AG04450 (cell line): ENCODE measurements around the gene HOXC13. TPM values are rescaled to one million over a fixed set of nuclear protein-coding genes. Genes with fewer than 3 reads are reported as not detected.

Experiments
- CTCF ChIA-PET: fragments of 300-600, 350-600 bp; formaldehyde crosslinking; extraction: SDS; loops from one replicate; lab custom pipeline; 2022; ENCODE audit warnings: antibody characterized with exemption, inconsistent platforms; lab: Charles Lee
- POLR2A ChIA-PET: fragments of 350-600 bp; formaldehyde crosslinking; extraction: SDS; loops from one replicate; lab custom pipeline; 2021; ENCODE audit warnings: antibody characterized with exemption, inconsistent platforms; lab: Yijun Ruan, JAX
- DNase-seq: peaks from one replicate; pipeline ENCODE4 v3.0.0-alpha.2; 2011; ENCODE audit warnings: low read depth, low spot score
- H3K27ac ChIP-seq: one replicate; pipeline ENCODE4 v1.5.1; 2012; ENCODE audit warnings: low read depth, low read length, control low read depth
- H3K27me3 ChIP-seq: one replicate; pipeline ENCODE4 v1.6.0; 2012; ENCODE audit warnings: low read length; ENCODE audit not compliant: control insufficient read depth, insufficient read depth
- H3K4me3 ChIP-seq: 2 replicates; pipeline ENCODE4 v1.5.1; 2011; ENCODE audit warnings: mild to moderate bottlenecking, low read depth, low read length, control low read depth
- H3K9me3 ChIP-seq: 2 replicates; pipeline ENCODE4 v1.5.1; 2012; ENCODE audit warnings: low read length; ENCODE audit not compliant: control insufficient read depth, insufficient read depth
- polyA plus RNA-seq: library from polyadenylated mRNA; depleted of rRNA; stranded (reverse); fragments of >200 nt; gene quantifications from 2 replicates; pipeline ENCODE4 v1.2.3, GENCODE V29; 2011
- TF ChIP-seq, protein P1 (sequence below): IDR thresholded peaks from 2 replicates; pipeline ENCODE4 v1.5.1; 2011; ENCODE audit warnings: low read depth, low read length, control low read depth, inconsistent platforms

HOXC13 gene
- polyA plus RNA-seq, 1 experiment: not detected

DNA sequence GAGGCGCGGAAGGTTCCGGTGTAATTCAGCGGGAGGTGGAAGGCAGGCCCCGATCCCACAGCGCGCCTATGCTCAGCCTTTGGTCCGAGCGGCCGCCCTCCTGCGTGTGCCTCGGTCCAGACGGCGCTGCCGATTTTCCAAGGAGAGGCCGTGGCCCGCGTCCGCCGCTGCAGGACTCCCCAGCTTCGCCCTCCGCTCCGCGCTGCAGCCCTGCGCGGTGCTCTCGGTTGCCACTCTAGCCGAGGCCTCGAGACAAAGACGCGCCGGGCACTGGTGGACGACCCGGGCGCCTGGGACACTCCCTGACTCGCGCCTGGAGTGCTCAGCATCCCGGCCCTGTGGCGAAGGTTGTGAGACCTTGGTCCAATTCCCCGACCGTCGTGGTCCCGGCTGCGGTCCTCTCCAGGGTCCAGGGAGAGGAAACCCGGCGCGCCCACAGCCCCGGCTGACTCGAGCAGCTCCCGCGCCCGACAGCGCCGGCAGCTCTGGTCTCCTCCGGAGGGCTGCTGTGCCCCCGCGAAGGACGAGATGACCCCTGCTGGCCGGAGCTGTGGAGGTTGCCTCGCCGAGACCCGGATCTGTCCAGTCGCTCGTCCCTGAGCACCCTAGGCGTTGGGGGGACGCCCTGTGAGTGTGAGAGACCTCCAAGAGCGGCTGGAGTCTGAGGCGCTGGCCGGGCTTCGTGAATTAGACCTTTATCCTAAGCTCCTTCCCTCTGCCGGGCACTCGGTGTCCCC lies 22.6 kb downstream of the HOXC13 start:
- ChIA-PET CTCF (no interaction called here), POLR2A (no interaction called here)
- Histone ChIP-seq H3K27ac (no peak overlapping the region), H3K4me3 (no peak overlapping the region), H3K27me3 (peaks cover 98% of the 10 kb centered on the region), H3K9me3 (peaks cover 3% of the 10 kb centered on the region; the same call in 1 of the 2 replicates)
- TF ChIP-seq, protein P1, sequence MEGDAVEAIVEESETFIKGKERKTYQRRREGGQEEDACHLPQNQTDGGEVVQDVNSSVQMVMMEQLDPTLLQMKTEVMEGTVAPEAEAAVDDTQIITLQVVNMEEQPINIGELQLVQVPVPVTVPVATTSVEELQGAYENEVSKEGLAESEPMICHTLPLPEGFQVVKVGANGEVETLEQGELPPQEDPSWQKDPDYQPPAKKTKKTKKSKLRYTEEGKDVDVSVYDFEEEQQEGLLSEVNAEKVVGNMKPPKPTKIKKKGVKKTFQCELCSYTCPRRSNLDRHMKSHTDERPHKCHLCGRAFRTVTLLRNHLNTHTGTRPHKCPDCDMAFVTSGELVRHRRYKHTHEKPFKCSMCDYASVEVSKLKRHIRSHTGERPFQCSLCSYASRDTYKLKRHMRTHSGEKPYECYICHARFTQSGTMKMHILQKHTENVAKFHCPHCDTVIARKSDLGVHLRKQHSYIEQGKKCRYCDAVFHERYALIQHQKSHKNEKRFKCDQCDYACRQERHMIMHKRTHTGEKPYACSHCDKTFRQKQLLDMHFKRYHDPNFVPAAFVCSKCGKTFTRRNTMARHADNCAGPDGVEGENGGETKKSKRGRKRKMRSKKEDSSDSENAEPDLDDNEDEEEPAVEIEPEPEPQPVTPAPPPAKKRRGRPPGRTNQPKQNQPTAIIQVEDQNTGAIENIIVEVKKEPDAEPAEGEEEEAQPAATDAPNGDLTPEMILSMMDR: no peak
- DNase-seq: no peak

DNA sequence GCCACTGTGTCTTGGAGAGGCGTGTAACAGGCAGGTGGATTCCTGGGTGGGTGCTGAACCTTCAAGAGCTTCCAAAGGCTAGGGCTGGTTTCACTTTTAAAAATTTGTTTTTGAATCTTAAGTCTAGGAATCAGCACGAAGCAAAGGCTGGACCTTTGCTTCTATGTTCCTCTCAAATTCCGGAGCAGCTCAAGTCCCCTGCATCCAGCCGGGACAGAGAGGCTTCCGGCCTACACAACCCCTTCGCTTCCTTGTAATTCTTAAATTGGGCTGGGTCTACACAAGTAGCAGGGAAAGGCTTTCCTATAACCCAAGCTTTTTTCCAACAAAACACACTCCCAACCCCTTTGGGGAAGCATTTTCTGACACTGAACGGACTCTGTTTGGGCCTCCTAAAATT lies 24.4 kb downstream of the HOXC13 start:
- POLR2A ChIA-PET: no interaction called here
- TF ChIP-seq, protein P1: no peak

DNA sequence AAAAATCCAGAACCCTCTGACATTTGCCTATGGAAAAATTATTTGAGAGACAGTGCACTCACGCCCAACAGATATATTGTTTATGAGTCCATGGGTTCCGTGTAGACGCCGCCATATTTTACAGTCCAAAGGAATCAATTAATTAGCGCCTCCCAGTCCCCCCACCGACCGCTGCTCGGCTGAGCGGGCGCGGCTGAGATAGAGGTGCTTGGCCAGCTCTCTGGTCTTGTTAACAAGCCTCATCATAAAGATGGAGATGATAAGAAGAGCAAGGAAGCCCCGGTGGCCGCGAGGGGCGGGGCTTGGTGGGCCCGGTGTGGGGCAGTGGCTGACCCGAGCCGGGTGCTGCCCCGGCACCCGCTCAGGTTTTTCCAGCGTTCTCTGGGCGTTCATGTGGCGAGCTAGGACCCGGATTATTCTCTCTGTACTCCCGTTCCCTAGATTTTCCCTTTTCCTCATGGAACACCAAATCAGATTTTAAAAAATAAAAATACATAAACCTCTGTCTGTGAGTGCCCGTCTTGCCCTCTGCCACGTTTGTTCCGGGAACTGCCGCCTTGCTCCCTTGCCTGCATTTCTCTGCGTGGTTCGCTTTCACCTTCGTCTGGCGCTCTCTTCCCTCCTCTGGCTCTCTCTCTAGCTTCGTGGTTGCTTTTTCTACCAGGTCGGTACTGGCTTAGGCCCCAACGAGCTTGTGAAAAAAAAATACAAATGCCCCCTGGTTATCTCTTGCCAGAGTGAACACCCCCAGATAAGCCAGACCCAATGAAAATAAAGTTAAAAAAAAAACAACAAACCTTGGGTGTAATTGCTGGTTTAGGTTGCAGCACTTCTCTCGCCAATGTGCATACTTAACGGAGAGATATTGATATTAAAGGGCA lies 25.0 kb downstream of the HOXC13 start:
- Histone ChIP-seq H3K27me3 (peaks cover 98% of the 10 kb centered on the region), H3K9me3 (peaks cover 3% of the 10 kb centered on the region; the same call in 1 of the 2 replicates), H3K27ac (peak overlapping the region; percentile 11), H3K4me3 (no peak overlapping the region)
- no peak for DNase-seq
- ChIA-PET CTCF (interaction anchor here (0.6 kb wide), 1 partner anchor 228 kb away, joined by 3 read pairs; no protein-coding TSS in a partner anchor), POLR2A (no interaction called here)
- TF ChIP-seq, protein P1: no peak

More for the DNA sequence above, 24.4 kb downstream of the HOXC13 start:
- no peak for DNase-seq
- no peak overlapping the region for H3K27ac ChIP-seq
- no peak overlapping the region for H3K4me3 ChIP-seq
- H3K27me3 ChIP-seq: peaks cover 98% of the 10 kb centered on the region
- peaks cover 3% of the 10 kb centered on the region; the same call in 1 of the 2 replicates for H3K9me3 ChIP-seq
- CTCF ChIA-PET: no interaction called here

DNA sequence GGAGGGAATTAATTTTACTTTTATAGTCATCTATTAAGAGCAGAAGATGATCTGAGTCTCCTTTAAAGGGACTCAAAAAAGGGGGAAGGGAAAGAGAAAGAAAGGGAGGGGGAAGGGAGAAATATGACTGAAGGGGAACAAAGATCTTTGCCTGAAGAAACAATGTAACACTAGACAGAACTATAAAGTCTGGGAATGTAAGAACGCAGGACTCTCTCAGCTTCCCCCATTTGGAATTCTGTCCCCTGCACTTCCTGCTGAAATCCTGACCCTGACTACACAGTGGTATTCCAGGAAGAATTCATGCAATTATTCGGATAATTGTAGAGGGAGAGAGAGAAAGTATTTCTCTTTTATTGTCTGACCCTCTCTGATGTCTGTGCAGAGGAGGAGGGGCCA lies 25.7 kb downstream of the HOXC13 start:
- CTCF ChIA-PET: interaction anchor here (0.6 kb wide), 1 partner anchor 227 kb away, joined by 3 read pairs; no protein-coding TSS in a partner anchor
- no peak overlapping the region for H3K27ac ChIP-seq

More for the DNA sequence above, 25.7 kb downstream of the HOXC13 start:
- no peak overlapping the region for H3K4me3 ChIP-seq
- peaks cover 3% of the 10 kb centered on the region; the same call in 1 of the 2 replicates for H3K9me3 ChIP-seq
- TF ChIP-seq, protein P1: no peak
- peaks cover 99% of the 10 kb centered on the region for H3K27me3 ChIP-seq
- POLR2A ChIA-PET: no interaction called here
- no peak for DNase-seq
